GM20000 (cell line): Measurements from ENCODE around the gene BTBD2.

Experiments
- DNase-seq: peaks from one replicate; pipeline ENCODE4 v3.0.0; 2012; ENCODE audit warnings: low spot score
- CTCF ChIP-seq: IDR thresholded peaks from 2 replicates; pipeline ENCODE4 v1.5.1; 2012; ENCODE audit warnings: mild to moderate bottlenecking, control low read depth; ENCODE audit errors: extremely low read depth, missing control alignments

BTBD2 gene

GRCh38 chr19:2054763-2055162 is 39.2 kb upstream of the BTBD2 start:
- no peak for DNase-seq
- TF ChIP-seq CTCF: no peak

GRCh38 chr19:2053601-2054389 is 38.3 kb upstream of the BTBD2 start:
- no peak for DNase-seq
- TF ChIP-seq CTCF: no peak

- no peak for TF ChIP-seq CTCF
- DNase-seq: no peak
Observed at GRCh38 chr19:2051773-2052704, 36.5 kb upstream of the BTBD2 start.

- TF ChIP-seq CTCF: peak; percentile 59
- peak; percentile 99 for DNase-seq
Observed at GRCh38 chr19:2050991-2051772, 35.7 kb upstream of the BTBD2 start, which contains the start of gene MKNK2. TSS of gene MKNK2 (minus strand) at chr19:2051244. CDS start at chr19:2050851, 393 bp downstream.

GRCh38 chr19:2050349-2050990 is 35.0 kb upstream of the BTBD2 start:
- DNase-seq: no peak
- TF ChIP-seq CTCF: no peak

- DNase-seq: peak; percentile 77
- no peak for TF ChIP-seq CTCF
Observed at GRCh38 chr19:2049741-2050348, 34.3 kb upstream of the BTBD2 start.
